Activated CD4-positive, alpha-beta T cell treated with anti-CD3 and anti-CD28 coated beads for 48 hours (primary cell): Measurements from ENCODE around the gene ETDC.
"Not testable (repeated sequence)": the region's sequence is repeated elsewhere in the genome, so short reads cannot be mapped to it uniquely, and the experiment has no call there.

Experiments used
- DNase-seq: peaks from one replicate; pipeline ENCODE4 v3.0.0-alpha.2; 2020

The ETDC gene

GRCh38 chrX:135309430-135309923 is at the start of gene ETDC:
Gene ETDC (plus strand): TSS chrX:135309480. CDS start chrX:135309480, 0 bp downstream.
- DNase-seq, result no peak

- not testable (repeated sequence) for DNase-seq
Observed at GRCh38 chrX:135260976-135261375, 48.3 kb upstream of the ETDC start.

DNA sequence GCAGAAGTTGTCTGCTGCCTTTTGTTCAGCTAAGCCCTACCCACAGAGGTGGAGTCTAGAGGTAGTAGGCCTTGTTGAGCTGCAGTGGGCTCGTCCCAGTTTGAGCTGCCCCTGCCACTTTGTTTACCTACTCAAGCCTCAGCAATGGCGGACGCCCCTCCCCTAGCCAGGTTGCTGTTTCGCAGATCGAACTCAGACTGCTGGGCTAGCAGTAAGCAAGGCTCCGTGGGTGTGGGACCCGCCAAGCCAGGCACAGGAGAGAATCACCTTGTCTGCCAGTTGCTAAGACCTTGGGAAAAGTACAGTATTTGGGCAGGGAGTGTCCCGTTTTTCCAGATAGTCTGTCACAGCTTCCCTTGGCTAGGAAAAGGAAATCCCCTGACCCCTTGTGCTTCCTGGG is 45.9 kb upstream of the ETDC start:
- not testable (repeated sequence) for DNase-seq

DNA sequence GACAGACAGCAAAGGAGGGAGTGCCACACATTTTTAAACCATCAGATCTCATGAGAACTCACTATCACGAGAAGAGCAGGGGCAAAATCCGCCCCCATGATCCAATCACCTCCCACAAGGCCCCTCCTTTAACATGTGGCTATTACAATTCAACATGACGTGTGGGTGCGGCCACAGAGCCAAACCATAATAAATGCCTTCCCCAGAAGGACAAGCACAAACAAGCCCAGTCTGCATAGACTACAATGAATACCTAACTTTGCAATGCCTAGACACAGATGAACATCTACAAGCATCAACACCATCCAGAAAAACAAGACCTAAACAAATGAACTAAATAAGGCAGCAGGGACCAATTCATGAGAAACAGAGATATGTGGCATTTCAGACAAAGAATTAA is 45.1 kb upstream of the ETDC start:
- no peak for DNase-seq

DNA sequence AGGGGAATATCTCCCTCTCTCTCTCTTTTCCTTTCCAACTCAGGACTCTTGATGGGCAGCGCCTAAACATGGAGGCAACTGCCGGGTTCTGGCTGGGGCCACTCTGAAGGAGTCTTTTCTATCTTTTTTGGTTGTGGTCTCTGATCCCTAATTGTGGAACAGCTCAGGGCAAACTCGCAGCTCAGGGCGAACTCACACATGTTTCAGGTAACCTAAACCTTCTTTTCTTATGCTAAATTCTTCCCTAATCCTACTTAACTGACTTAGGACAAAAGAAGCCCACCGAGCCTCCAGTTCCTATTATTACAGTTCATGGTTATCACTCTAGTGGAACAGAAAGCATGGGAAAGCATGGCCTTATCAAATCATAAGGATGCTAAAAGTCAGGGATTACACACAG is 36.1 kb upstream of the ETDC start:
- no peak for DNase-seq

DNA sequence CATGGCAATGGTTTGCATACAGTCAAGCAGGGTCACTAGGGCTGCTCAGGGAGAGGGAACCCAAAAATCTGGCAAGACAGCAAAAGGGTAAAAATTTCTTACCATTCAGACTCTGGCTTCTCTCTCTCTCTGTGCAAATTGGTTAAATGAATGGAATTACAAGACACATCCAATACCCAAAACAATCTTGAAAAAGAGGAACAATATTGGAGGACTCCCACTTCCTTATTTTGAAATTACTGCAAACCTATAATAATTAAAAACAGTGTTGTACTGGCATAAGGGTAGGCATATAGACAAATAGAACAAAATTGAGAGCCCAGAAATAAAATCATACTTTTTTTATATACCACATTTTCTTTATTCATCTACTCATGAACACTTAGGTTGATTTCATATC is 33.3 kb upstream of the ETDC start:
- DNase-seq, result no peak

GRCh38 chrX:135287266-135287823 is 21.9 kb upstream of the ETDC start:
- no peak for DNase-seq

DNA sequence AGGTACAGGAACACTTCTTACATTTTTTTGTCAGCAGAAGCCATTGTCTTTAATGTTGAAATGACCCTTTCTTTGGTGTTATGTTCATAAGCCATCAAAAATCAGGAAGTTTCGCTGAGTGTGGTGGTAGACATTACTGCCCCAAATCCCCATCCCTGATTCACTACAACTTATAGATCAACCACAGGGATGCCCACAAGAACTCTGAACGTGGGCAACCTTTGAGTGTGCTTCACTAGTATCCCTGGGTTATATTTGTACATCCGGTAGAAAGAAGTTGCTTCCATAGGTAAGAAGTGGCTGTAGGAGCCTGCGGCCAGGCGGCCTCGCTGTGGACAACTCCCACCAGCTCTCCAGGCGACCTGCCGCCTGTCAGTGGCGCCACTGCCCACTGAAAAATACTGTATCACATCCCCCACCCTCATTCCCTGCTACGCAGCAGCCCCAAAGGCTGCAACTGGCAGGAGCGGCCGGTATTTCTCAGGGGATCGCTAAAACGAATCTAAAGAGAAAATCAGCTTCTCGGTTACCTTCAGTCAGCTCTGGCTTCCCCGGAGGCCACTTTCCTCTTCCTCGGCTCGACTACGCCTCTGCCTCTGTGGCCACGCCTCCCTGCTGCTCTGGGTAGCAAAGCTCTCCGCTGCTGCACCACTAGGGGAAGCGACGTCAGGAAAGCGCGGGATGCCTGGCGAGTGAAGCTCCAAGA is 13.9 kb upstream of the ETDC start:
- peak; percentile 76 for DNase-seq

DNA sequence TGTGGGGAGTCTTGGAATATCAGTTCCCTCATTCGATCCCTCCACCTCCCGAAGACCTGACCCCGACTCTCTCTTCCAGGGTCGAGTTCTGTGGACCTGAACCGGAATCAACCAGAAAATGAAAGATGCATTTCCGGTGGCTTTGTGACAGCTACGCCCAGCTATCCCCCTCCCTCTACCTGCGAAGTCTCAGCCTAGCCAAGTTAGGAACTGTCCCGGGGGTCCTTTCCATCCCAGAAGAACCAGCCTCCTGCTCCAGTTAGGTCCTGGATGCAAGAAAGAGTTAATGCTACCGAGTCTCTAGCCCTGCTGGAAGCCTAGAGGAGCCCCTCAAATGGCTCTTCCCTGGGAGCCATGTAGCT is 13.4 kb upstream of the ETDC start:
- no peak for DNase-seq

DNA sequence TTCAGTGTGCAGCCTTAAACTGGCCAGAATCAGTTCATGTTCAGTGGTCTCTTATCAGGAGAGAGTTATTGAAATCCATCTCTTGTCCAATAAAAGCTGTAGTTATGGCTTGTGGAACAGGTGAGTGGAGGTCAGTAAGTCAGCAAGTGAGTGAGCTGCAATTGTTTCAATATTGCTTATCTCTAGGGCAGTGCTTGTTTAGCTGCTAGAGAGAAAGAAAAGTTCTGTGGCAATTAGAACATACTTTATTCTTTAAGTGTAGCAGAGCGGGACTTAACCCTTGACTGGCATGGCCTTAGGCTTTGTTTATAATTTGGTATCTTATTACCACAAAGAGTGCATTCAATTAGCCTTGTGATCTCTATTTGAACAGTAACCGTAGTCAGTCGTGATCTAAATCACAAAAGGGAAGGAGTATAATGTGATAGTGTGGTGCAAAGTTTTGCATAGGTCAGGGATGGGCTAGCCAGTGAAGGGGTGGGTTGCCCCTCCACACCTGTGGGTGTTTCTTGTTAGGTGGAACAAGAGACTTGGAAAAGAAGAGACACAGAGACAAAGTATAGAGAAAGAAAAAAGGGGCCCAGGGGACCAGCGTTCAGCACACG is 6.9 kb upstream of the ETDC start:
- DNase-seq, result no peak

- no peak for DNase-seq
Observed at GRCh38 chrX:135304741-135305140, 4.5 kb upstream of the ETDC start.

DNA sequence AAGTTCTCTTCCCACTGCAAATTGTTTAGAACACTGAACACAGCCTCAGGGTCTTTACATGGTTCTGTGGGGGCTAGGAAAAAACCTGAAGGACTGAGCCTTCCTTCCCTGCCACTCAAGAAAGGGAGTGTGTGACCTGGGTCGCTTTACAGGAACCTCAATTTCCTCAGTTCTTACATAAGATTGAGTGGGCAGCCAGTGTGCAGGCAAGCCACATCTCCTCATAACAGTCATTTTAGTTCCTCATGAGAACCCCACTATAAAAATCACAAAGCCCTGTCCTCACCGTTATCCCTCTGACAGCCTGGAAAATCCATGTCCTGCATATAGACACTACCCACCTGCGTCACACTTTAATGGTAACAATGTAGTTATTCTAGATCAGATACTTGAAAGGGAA is 2.1 kb upstream of the ETDC start:
- no peak for DNase-seq

GRCh38 chrX:135308345-135308855 is 880 bp upstream of the ETDC start:
- DNase-seq, result no peak

DNA sequence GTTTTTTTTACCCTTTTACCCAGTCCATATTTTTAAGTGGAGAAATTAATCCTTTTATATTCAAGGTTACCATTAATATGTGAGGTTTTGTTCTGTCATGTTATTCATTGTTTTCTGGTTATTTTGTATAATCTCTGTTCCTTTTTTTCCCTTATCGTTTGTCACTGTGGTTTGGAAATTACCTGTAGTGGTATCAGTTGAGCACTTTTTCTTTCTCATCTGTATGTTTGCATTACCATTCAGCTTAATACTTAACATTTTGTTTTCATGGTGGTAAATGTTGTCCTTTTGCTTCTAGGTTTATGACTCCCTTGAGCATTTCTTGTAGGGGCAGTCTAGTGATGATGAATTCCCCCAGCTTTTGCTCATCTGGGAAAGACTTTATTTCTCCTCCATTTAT is 6.6 kb downstream of the ETDC start:
- no peak for DNase-seq

DNA sequence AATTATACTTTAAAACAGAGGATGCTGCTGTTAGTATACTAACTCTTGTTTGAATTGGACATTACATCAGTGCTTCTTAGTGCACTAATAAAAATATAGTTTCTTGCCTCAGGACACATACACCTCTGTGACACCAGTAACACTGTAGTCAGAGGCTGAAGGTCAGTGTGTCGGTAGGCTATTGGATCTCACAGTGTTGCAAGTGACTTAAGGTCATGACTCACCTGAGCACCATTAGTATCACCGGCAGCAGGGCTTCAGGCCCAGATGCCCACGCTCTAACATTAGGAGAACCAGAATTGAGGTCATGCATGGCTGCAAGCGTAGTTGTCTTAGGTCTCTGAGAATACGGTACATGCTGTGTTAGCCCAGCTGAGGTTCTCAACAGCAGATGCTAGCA is 15.2 kb downstream of the ETDC start:
- no peak for DNase-seq

DNA sequence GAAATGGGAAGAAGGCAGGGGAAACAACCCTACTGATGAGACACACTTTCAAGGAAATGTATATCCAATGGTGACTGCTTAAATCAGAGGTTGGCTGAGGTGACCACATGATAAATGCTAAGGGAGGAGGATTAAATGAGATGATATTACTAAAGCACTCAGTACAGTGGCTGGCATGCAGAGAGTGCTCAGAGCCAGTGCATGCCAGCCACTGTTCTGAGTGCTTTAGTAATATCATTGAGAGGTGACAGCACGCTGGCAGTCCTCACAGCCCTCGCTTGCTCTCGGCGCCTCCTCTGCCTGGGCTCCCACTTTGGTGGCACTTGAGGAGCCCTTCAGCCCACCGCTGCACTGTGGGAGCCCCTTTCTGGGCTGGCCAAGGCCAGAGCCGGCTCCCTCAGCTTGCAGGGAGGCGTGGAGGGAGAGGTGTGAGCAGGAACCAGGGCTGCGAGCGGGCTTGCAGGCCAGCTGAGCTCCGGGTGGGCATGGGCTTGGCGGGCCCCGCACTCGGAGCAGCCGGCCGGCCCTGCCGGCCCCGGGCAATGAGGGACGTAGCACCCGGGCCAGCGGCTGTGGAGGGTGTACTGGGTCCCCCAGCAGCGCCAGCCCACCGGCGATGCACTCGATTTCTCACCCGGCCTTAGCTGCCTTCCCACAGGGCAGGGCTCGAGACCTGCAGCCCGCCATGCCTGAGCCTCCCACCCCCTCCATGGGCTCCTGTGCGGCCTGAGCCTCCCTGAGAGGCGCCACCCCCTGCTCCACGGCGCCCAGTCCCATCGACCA is 15.9 kb downstream of the ETDC start:
- not testable (repeated sequence) for DNase-seq

- no peak for DNase-seq
Observed at GRCh38 chrX:135327299-135327698, 18.0 kb downstream of the ETDC start.

GRCh38 chrX:135328421-135329005 is 19.2 kb downstream of the ETDC start:
- no peak for DNase-seq

GRCh38 chrX:135330706-135331105 is 21.4 kb downstream of the ETDC start:
- no peak for DNase-seq

- DNase-seq, result no peak
Observed at GRCh38 chrX:135331525-135331924, 22.2 kb downstream of the ETDC start.

- DNase-seq, result no peak
Observed at GRCh38 chrX:135340831-135341230, 31.6 kb downstream of the ETDC start.

DNA sequence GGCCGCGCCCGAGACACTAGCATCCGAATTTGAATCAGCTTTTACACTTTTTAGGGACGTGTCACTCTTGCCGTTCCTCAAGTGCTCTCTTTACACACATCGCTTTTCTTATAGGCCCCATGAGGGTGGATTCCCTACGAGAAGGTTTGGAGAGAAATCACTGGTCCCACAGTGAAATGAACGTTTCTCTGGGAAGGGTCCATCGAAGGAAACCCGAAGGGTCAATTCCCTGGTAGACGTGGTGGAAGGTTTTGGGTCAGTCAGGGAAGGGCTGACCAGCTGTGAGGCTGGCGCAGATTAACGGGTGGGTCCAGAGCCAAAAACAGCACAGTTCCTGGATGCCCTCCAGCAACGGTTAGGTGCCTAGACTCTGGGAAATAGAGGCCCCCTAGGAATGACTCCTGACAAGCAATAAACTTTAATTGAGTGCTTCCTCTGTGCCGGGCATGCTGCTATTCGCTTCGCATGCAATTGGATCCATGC is 35.9 kb downstream of the ETDC start:
- peak; percentile 1 for DNase-seq

DNA sequence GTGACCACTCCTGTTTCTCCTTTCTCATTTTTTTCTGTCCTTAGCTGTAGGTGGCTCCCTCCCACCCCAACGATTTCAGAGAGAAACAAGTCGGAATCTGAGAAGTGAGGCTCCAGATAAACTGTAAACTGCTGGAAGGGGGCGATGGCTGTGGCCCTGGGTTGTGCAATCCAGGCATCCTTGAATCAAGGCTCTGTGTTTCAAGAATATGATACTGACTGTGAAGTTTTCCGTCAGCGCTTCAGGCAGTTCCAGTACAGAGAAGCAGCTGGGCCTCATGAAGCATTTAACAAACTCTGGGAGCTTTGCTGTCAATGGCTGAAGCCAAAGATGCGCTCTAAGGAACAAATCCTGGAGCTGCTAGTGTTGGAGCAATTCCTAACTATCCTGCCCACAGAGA is 37.7 kb downstream of the ETDC start:
- DNase-seq, result no peak
